Activated CD4-positive, alpha-beta T cell treated with anti-CD3 and anti-CD28 coated beads for 24 hours (primary cell): ENCODE data around the gene EXOC2.

Experiments
- DNase-seq, 2 donors: peaks; one replicate each; pipeline ENCODE4 v3.0.0-alpha.2; 2020; ENCODE audit warnings: low read depth in 2 of 2

EXOC2 gene

GRCh38 chr6:499617-500016 is 193.3 kb downstream of the EXOC2 start:
- DNase-seq: no peak

- no peak for DNase-seq
Measured at GRCh38 chr6:498795-499231, 194.1 kb downstream of the EXOC2 start.

GRCh38 chr6:497258-497657 is 195.7 kb downstream of the EXOC2 start:
- no peak for DNase-seq

- DNase-seq: no peak
Measured at GRCh38 chr6:496649-497048, 196.3 kb downstream of the EXOC2 start.

- no peak for DNase-seq
Measured at GRCh38 chr6:494394-494793, 198.5 kb downstream of the EXOC2 start.

- DNase-seq: no peak
Measured at GRCh38 chr6:493840-494239, 199.1 kb downstream of the EXOC2 start.

- no peak for DNase-seq
Measured at GRCh38 chr6:492816-493414, 200.0 kb downstream of the EXOC2 start.

GRCh38 chr6:492178-492577 is 200.8 kb downstream of the EXOC2 start:
- DNase-seq: no peak

- DNase-seq: no peak
Measured at GRCh38 chr6:491233-491632, 201.7 kb downstream of the EXOC2 start.

- no peak for DNase-seq
Measured at GRCh38 chr6:490251-491037, 202.5 kb downstream of the EXOC2 start.

GRCh38 chr6:489762-490161 is 203.2 kb downstream of the EXOC2 start:
- DNase-seq: no peak

GRCh38 chr6:489001-489400 is 203.9 kb downstream of the EXOC2 start:
- no peak for DNase-seq

GRCh38 chr6:487956-488355 is 205.0 kb downstream of the EXOC2 start:
- no peak for DNase-seq

GRCh38 chr6:485655-486170 is 207.2 kb downstream of the EXOC2 start:
- DNase-seq: no peak

GRCh38 chr6:484746-485145 is 208.2 kb downstream of the EXOC2 start:
- DNase-seq: no peak

- no peak for DNase-seq
Measured at GRCh38 chr6:484086-484745, 208.7 kb downstream of the EXOC2 start.

- no peak for DNase-seq
Measured at GRCh38 chr6:475314-475713, 217.6 kb downstream of the EXOC2 start.

- DNase-seq: peak; percentile 66 to 70
Measured at GRCh38 chr6:474453-475185, 218.3 kb downstream of the EXOC2 start.

GRCh38 chr6:473768-474452 is 219.0 kb downstream of the EXOC2 start:
- no peak for DNase-seq

GRCh38 chr6:473356-473755 is 219.6 kb downstream of the EXOC2 start:
- no peak for DNase-seq

GRCh38 chr6:470901-471448 is 222.0 kb downstream of the EXOC2 start:
- no peak for DNase-seq
